ENCODE measurements around the gene FHOD3. TPM values are rescaled to one million over a fixed set of nuclear protein-coding genes. Genes with fewer than 3 reads are reported as not detected.

Gene FHOD3
- total and polyA plus RNA-seq, 2 experiments from 2014 or later: 2.7 to 8.7 TPM

DNA sequence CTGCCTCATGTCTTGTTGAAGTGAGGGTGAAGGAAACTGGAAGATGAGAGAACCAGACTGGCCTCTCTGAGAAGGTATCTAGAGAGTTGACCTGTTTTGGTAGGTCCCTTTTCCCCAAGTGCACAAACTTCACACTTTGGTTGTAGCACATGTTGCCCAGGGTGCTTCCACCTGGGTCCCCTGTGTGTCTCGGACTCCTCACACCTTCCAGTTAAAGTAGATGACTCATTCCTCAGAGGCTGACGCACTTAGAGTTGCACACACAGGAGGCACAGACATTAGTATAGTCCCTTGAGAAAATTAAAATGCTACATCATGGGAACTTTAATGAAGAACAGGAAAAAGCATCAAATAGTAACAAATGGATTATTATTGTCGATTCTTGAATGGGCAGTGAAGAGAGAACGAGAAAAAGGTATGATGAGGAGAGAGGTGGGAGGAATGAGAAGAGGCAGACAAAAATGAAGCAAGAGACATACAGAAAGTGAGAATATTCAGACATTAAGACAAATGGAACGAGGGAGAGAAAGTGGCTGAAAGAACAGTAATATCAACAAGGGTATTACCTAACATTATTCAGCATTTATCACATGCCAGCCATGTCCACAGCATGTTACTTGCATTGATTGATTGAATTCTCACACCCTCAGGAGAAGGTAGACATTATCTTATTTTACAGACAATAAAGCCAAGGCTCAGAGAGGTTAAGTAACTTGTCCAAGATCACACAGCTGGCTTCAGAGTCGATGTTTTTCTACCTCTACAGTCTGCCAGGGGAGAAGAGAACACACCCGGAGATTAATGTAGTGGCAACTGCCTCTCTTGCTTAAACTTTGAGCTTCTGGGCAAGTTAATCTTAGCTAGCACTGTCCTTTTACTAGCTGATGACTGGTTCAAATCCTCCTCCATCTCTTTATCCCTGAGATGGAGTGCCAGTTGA, 68.6 kb downstream of the FHOD3 start:
- Mint-ChIP-seq H3K27ac (no peak overlapping the region), H3K4me1 (no peaks in the 10 kb centered on the region), H3K36me3 (ENCODE audit: low read depth) (peaks cover 12% of the 10 kb centered on the region), H3K27me3 (ENCODE audit: insufficient read depth, low read depth, poor library complexity) (peaks cover 4% of the 10 kb centered on the region), H3K4me3 (no peak overlapping the region), H3K9me3 (peaks cover 16% of the 10 kb centered on the region)
- Histone ChIP-seq H3K79me2 (replicated peaks; ENCODE audit: insufficient read depth) (no peaks in the 10 kb centered on the region), H3K4me1 (ENCODE audit: insufficient read depth) (no peaks in the 10 kb centered on the region), H3K9me2 (ENCODE audit: insufficient read depth) (no peaks in the 10 kb centered on the region), H2AFZ (no peak overlapping the region), H3K36me3 (ENCODE audit: insufficient read depth) (no peaks in the 10 kb centered on the region), H3K4me3 (no peak overlapping the region), H3K27ac (ENCODE audit: low read depth) (no peak overlapping the region), H3F3A (replicated peaks; ENCODE audit: low read depth) (no peaks in the 10 kb centered on the region), H4K20me1 (replicated peaks; ENCODE audit: insufficient read depth) (no peaks in the 10 kb centered on the region), H3K4me2 (no peak overlapping the region), H3K27me3 (ENCODE audit: insufficient read depth) (no peaks in the 10 kb centered on the region)
- no peak for ATAC-seq
- DNase-seq (ENCODE audit: low spot score): no peak
- no peak for TF ChIP-seq ZNF114 (CRISPR knock-in tag; IDR thresholded peaks at IDR 0.05)
- no peak for TF ChIP-seq JUNB (IDR thresholded peaks at IDR 0.05; ENCODE audit: unreplicated experiment)
- no peak for TF ChIP-seq NANOG (IDR thresholded peaks at IDR 0.05; ENCODE audit: borderline replicate concordance)
- no peak for TF ChIP-seq EZH2 (IDR thresholded peaks at IDR 0.05; ENCODE audit: low read depth, unreplicated experiment)
- TF ChIP-seq, protein P1, sequence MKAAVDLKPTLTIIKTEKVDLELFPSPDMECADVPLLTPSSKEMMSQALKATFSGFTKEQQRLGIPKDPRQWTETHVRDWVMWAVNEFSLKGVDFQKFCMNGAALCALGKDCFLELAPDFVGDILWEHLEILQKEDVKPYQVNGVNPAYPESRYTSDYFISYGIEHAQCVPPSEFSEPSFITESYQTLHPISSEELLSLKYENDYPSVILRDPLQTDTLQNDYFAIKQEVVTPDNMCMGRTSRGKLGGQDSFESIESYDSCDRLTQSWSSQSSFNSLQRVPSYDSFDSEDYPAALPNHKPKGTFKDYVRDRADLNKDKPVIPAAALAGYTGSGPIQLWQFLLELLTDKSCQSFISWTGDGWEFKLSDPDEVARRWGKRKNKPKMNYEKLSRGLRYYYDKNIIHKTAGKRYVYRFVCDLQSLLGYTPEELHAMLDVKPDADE (IDR thresholded peaks at IDR 0.05): no peak
- TF ChIP-seq ZNF331 (CRISPR knock-in tag; IDR thresholded peaks at IDR 0.05; ENCODE audit: low read depth): no peak
- TF ChIP-seq, protein P2, sequence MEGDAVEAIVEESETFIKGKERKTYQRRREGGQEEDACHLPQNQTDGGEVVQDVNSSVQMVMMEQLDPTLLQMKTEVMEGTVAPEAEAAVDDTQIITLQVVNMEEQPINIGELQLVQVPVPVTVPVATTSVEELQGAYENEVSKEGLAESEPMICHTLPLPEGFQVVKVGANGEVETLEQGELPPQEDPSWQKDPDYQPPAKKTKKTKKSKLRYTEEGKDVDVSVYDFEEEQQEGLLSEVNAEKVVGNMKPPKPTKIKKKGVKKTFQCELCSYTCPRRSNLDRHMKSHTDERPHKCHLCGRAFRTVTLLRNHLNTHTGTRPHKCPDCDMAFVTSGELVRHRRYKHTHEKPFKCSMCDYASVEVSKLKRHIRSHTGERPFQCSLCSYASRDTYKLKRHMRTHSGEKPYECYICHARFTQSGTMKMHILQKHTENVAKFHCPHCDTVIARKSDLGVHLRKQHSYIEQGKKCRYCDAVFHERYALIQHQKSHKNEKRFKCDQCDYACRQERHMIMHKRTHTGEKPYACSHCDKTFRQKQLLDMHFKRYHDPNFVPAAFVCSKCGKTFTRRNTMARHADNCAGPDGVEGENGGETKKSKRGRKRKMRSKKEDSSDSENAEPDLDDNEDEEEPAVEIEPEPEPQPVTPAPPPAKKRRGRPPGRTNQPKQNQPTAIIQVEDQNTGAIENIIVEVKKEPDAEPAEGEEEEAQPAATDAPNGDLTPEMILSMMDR (conservative IDR thresholded peaks at IDR 0.05; ENCODE audit: low read depth in 2 of 2): no peak
- TF ChIP-seq REST (IDR thresholded peaks at IDR 0.05; ENCODE audit: unreplicated experiment): no peak
